ENCODE data around the gene USP6NL. TPM values are rescaled to one million over a fixed set of nuclear protein-coding genes. Genes with fewer than 3 reads are reported as not detected.
A peak's percentile ranks its signal among the peaks of the same experiment; 100 is the strongest.

USP6NL gene
- total and polyA plus RNA-seq, 2 of the 13 experiments (the other 11 are each of a cell fraction or from before 2014, with no cell fraction given): 10.5 to 22.9 TPM

DNA sequence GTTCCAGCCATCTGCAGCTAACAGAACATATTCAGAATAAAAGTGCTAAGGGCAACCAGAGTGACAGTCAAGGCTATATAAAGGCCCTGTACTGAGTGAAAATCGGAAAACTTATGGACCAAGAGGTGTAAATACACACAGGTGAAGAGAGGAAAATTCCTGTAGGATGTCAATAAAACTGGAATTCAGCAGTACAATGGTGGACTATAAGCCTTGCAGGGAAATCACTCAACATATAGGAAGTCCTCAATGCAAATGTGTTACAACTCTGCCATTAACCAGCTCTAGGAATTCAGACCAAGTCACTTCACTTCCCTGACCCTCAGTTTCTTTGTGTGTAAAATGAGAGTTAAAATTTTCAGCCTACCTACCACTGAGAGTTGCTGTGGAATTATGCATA lies 7.7 kb downstream of the USP6NL start (continued):
- TF ChIP-seq ZNF816 (CRISPR knock-in tag; IDR thresholded peaks at IDR 0.05; ENCODE audit: borderline replicate concordance): no peak
- TF ChIP-seq FOXA1 (IDR thresholded peaks at IDR 0.05): no peak
- TF ChIP-seq FOXA1 (CRISPR knock-in tag; IDR thresholded peaks at IDR 0.05): peak; percentile 39; the same call in 1 of the 2 replicates
- TF ChIP-seq, protein P1, sequence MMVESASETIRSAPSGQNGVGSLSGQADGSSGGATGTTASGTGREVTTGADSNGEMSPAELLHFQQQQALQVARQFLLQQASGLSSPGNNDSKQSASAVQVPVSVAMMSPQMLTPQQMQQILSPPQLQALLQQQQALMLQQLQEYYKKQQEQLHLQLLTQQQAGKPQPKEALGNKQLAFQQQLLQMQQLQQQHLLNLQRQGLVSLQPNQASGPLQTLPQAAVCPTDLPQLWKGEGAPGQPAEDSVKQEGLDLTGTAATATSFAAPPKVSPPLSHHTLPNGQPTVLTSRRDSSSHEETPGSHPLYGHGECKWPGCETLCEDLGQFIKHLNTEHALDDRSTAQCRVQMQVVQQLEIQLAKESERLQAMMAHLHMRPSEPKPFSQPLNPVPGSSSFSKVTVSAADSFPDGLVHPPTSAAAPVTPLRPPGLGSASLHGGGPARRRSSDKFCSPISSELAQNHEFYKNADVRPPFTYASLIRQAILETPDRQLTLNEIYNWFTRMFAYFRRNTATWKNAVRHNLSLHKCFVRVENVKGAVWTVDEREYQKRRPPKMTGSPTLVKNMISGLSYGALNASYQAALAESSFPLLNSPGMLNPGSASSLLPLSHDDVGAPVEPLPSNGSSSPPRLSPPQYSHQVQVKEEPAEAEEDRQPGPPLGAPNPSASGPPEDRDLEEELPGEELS (CRISPR knock-in tag; IDR thresholded peaks at IDR 0.05): peak; percentile 64

- no peaks in the 10 kb centered on the region for H3K36me3 ChIP-seq (replicated peaks in 1 of 2; ENCODE audit: control insufficient read depth in 1 of 2, insufficient read depth in 2 of 2, low read length in 2 of 2)
- in situ Hi-C loops (cut with HindIII; ENCODE audit: extremely low pct_ligation_motif_present, low pct_unique_long_range_greater_than_20kb): no loop called here
- peak; percentile 76 for ATAC-seq
- peak; percentile 79 for FAIRE-seq
- ChIA-PET POLR2A (interaction anchor here (1.4 to 1.6 kb wide), 2 partner anchors 96 to 112 kb away, joined by 4 to 5 read pairs; no protein-coding TSS in a partner anchor), CTCF (ENCODE audit: low intra/inter-chr PET ratio, low total read pairs) (no interaction called here)
- no TSS peak for BruUV-seq (replicated peaks)
- H3K9me3 ChIP-seq (ENCODE audit: low read length): no peaks in the 10 kb centered on the region
- H3K4me3 ChIP-seq (replicated peaks in 1 of 3; ENCODE audit: insufficient read depth in 1 of 3, low read depth in 2 of 3, low read length in 3 of 3): peak overlapping the region; percentile 2 to 36 (median 20); a peak in 3 of 6 replicates
- H3K79me2 ChIP-seq (ENCODE audit: insufficient read depth, low read length): peaks cover 97% of the 10 kb centered on the region
- peak overlapping the region; percentile 62 for H3K9ac ChIP-seq (ENCODE audit: insufficient read depth, low read depth, low read length)
- H3K4me2 ChIP-seq (ENCODE audit: low read depth, low read length): peak overlapping the region; percentile 71
- intact Hi-C loops (cut with micrococcal nuclease; ENCODE audit: unreplicated experiment): loop anchor here (1.0 to 10.0 kb wide), 3 partner anchors 8 to 222 kb away; partner anchors contain the start of genes PROSER2 and USP6NL
- 11% methylated on average over 7 of the region's 7 CpGs for WGBS (ENCODE audit: low lambda C conversion rate)
- no peaks in the 10 kb centered on the region; the same call in 1 of the 2 replicates for H4K20me1 ChIP-seq (ENCODE audit: insufficient read depth, low read length)
- no peak overlapping the region for H2AFZ ChIP-seq (ENCODE audit: low read length)
- H3K27ac ChIP-seq (ENCODE audit: extremely low read length, insufficient read depth, low read length): peak overlapping the region; percentile 72
- peaks cover 92% of the 10 kb centered on the region for H3K4me1 ChIP-seq (ENCODE audit: insufficient read depth, low read length)
- no peaks in the 10 kb centered on the region for H3K27me3 ChIP-seq (ENCODE audit: control insufficient read depth in 1 of 2, insufficient read depth in 2 of 2, low read length in 2 of 2)
- DNase-seq (ENCODE audit: low spot score): peak; percentile 91
- no peak for TF ChIP-seq ZNF850 (CRISPR knock-in tag; conservative IDR thresholded peaks at IDR 0.05)
- TF ChIP-seq THAP11 (CRISPR knock-in tag; IDR thresholded peaks at IDR 0.05): peak; percentile 60; the same call in 1 of the 2 replicates
- no peak for TF ChIP-seq TMF1 (CRISPR knock-in tag; IDR thresholded peaks at IDR 0.05; ENCODE audit: low read depth)
- TF ChIP-seq ATF7 (IDR thresholded peaks at IDR 0.05): peak; percentile 72; the same call in 1 of the 2 replicates
- TF ChIP-seq ATF7 (CRISPR knock-in tag; IDR thresholded peaks at IDR 0.05): no peak
- peak; percentile 20; the same call in 1 of the 2 replicates for TF ChIP-seq THRA (CRISPR knock-in tag; IDR thresholded peaks at IDR 0.05; ENCODE audit: borderline replicate concordance)
- TF ChIP-seq KDM5A (IDR thresholded peaks at IDR 0.05; ENCODE audit: borderline replicate concordance, low read length): no peak; the same call in 1 of the 2 replicates
- TF ChIP-seq, protein P2, sequence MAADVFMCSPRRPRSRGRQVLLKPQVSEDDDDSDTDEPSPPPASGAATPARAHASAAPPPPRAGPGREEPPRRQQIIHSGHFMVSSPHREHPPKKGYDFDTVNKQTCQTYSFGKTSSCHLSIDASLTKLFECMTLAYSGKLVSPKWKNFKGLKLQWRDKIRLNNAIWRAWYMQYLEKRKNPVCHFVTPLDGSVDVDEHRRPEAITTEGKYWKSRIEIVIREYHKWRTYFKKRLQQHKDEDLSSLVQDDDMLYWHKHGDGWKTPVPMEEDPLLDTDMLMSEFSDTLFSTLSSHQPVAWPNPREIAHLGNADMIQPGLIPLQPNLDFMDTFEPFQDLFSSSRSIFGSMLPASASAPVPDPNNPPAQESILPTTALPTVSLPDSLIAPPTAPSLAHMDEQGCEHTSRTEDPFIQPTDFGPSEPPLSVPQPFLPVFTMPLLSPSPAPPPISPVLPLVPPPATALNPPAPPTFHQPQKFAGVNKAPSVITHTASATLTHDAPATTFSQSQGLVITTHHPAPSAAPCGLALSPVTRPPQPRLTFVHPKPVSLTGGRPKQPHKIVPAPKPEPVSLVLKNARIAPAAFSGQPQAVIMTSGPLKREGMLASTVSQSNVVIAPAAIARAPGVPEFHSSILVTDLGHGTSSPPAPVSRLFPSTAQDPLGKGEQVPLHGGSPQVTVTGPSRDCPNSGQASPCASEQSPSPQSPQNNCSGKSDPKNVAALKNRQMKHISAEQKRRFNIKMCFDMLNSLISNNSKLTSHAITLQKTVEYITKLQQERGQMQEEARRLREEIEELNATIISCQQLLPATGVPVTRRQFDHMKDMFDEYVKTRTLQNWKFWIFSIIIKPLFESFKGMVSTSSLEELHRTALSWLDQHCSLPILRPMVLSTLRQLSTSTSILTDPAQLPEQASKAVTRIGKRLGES (CRISPR knock-in tag; IDR thresholded peaks at IDR 0.05; ENCODE audit: borderline replicate concordance): no peak
- no peak for TF ChIP-seq ARNT2 (CRISPR knock-in tag; IDR thresholded peaks at IDR 0.05; ENCODE audit: low read depth)
- TF ChIP-seq ZNF567 (CRISPR knock-in tag; IDR thresholded peaks at IDR 0.05; ENCODE audit: borderline replicate concordance): no peak
- peak; percentile 93 for TF ChIP-seq MED1 (CRISPR knock-in tag; IDR thresholded peaks at IDR 0.05)
- no peak for TF ChIP-seq TGIF2 (CRISPR knock-in tag; IDR thresholded peaks at IDR 0.05)
- TF ChIP-seq ZKSCAN8 (CRISPR knock-in tag; IDR thresholded peaks at IDR 0.05; ENCODE audit: borderline replicate concordance): peak; percentile 79; the same call in 1 of the 2 replicates
Measured at GRCh38 chr10:11602919-11603523, 8.4 kb downstream of the USP6NL start.

Measured in HepG2 (cell line).